Measurements from ENCODE around the gene KCNG1. TPM values are rescaled to one million over a fixed set of nuclear protein-coding genes. Genes with fewer than 3 reads are reported as not detected.

Gene KCNG1
- total and polyA plus RNA-seq, 2 of the 8 experiments (the other 6 are each of a cell fraction or from before 2014, with no cell fraction given) = 16.0 to 18.0 TPM

DNA sequence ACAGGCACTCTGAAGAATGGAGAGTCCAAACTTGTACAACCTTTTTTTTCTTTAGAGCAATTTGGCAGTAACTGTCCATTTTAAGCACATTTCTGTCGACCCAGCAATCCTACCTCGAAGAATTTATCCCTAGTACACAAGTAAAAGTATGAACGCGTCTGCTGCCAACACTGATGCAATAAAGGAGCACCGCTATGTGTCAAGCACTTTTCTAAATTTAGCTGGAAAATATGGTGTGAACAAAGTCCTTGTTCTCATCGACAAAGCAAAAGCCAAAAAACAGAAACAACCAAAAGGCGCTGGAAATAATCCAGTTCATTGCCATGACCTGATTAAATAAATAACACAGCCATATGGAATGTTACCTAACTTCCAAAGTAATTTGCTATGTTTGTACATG, 65.6 kb downstream of the KCNG1 start (continued):
- TF ChIP-seq HDAC2 (IDR thresholded peaks at IDR 0.05; ENCODE audit: borderline replicate concordance in 1 of 2, low read depth in 2 of 2, low read length in 2 of 2) (no peak), GABPA (IDR thresholded peaks at IDR 0.05; ENCODE audit: borderline replicate concordance, insufficient read depth, low read length) (no peak)
- TF ChIP-seq, protein P1, sequence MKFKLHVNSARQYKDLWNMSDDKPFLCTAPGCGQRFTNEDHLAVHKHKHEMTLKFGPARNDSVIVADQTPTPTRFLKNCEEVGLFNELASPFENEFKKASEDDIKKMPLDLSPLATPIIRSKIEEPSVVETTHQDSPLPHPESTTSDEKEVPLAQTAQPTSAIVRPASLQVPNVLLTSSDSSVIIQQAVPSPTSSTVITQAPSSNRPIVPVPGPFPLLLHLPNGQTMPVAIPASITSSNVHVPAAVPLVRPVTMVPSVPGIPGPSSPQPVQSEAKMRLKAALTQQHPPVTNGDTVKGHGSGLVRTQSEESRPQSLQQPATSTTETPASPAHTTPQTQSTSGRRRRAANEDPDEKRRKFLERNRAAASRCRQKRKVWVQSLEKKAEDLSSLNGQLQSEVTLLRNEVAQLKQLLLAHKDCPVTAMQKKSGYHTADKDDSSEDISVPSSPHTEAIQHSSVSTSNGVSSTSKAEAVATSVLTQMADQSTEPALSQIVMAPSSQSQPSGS (IDR thresholded peaks at IDR 0.05; ENCODE audit: low read length) = no peak

Measured in H1 (cell line).